Stimulated activated CD4-positive, alpha-beta T cell treated with anti-CD3 and anti-CD28 coated beads, Interleukin-12 subunit alpha, Interleukin-12 subunit beta, amount 100 ng/mL, for 24 hours (primary cell): Measurements from ENCODE around the gene IGSF9.
"Not testable (repeated sequence)": the region's sequence is repeated elsewhere in the genome, so short reads cannot be mapped to it uniquely, and the experiment has no call there.

Source experiments
- DNase-seq, 2 experiments: peaks; one replicate each; pipeline ENCODE4 v3.0.0-alpha.2; 2020; ENCODE audit warnings: low read depth in 2 of 2

The IGSF9 gene

GRCh38 chr1:159920651-159921050 is 24.8 kb downstream of the IGSF9 start:
- DNase-seq = no peak

GRCh38 chr1:159920202-159920601 is 25.2 kb downstream of the IGSF9 start:
- no peak for DNase-seq

- DNase-seq = no peak
These were observed 26.1 kb downstream of the IGSF9 start for GRCh38 chr1:159919236-159919865.

- no peak for DNase-seq
These were observed 26.8 kb downstream of the IGSF9 start for GRCh38 chr1:159918352-159919200.

- DNase-seq = no peak
These were observed 27.7 kb downstream of the IGSF9 start for GRCh38 chr1:159917533-159918351.

- no peak for DNase-seq
These were observed 29.0 kb downstream of the IGSF9 start for GRCh38 chr1:159916242-159917051.

GRCh38 chr1:159915571-159916241 is 29.7 kb downstream of the IGSF9 start:
- no peak for DNase-seq

GRCh38 chr1:159914252-159915018 is 31.0 kb downstream of the IGSF9 start:
- no peak for DNase-seq

- no peak for DNase-seq
These were observed 31.8 kb downstream of the IGSF9 start for GRCh38 chr1:159913451-159914192.

- DNase-seq = no peak
These were observed 33.9 kb downstream of the IGSF9 start for GRCh38 chr1:159911326-159912070.

GRCh38 chr1:159908031-159908940 is 37.1 kb downstream of the IGSF9 start:
- DNase-seq = no peak

GRCh38 chr1:159906960-159907359 is 38.5 kb downstream of the IGSF9 start:
- no peak for DNase-seq

GRCh38 chr1:159904036-159904435 is 41.4 kb downstream of the IGSF9 start:
- not testable (repeated sequence) for DNase-seq

- DNase-seq = no peak
These were observed 42.9 kb downstream of the IGSF9 start for GRCh38 chr1:159902541-159902940.

GRCh38 chr1:159900755-159901360 is 44.6 kb downstream of the IGSF9 start:
- no peak for DNase-seq

- DNase-seq = no peak
These were observed 45.2 kb downstream of the IGSF9 start, which contains the start of gene CFAP45 for GRCh38 chr1:159900086-159900680. Gene CFAP45 (minus strand): TSS chr1:159900165. CDS start chr1:159900098, 67 bp downstream.

GRCh38 chr1:159899634-159900033 is 45.8 kb downstream of the IGSF9 start:
- DNase-seq = not testable (repeated sequence)
